Smooth muscle cell of the coronary artery (primary cell): ENCODE data around the gene QPCT. TPM values are rescaled to one million over a fixed set of nuclear protein-coding genes. Genes with fewer than 3 reads are reported as not detected.

Experiments
- total RNA-seq: library from RNA; depleted of rRNA; stranded (reverse); fragments of >200 nt; gene quantifications from 2 replicates; pipeline ENCODE4 v1.2.3, GENCODE V29; 2014; ENCODE audit warnings: low replicate concordance

QPCT gene
- 2.2 and 13.6 TPM in 2 replicates for total RNA-seq

GRCh38 chr2:37344453-37345361 lies at the start of gene QPCT:
Gene QPCT (plus strand): TSS chr2:37344630. CDS start chr2:37344732, 102 bp downstream.

GRCh38 chr2:37324786-37325624 lies 19.4 kb upstream of the QPCT start, which contains the start of gene PRKD3:
Gene PRKD3 (minus strand): TSS chr2:37324833. CDS start chr2:37316524, 8,309 bp downstream.

Other genes starting within 250 kb of the QPCT start
- 12.4 and 17.9 TPM in 2 replicates for gene EIF2AK2, start 187.7 kb upstream of the QPCT start, total RNA-seq
- gene SULT6B1, start 156.0 kb upstream of the QPCT start, total RNA-seq: not detected in 2 replicates
- 3.5 and 8.7 TPM in 2 replicates for gene CEBPZOS, start 148.1 kb upstream of the QPCT start, total RNA-seq
- 32.5 and 52.0 TPM in 2 replicates for gene CEBPZ, start 113.0 kb upstream of the QPCT start, total RNA-seq
- gene NDUFAF7, start 113.0 kb upstream of the QPCT start, total RNA-seq: 11.2 and 12.3 TPM in 2 replicates
- 32.6 and 43.0 TPM in 2 replicates for gene PRKD3, start 19.8 kb upstream of the QPCT start, total RNA-seq